Kidney (tissue), 14 donors: Measurements from ENCODE around the gene AK2. TPM values are rescaled to one million over a fixed set of nuclear protein-coding genes. Genes with fewer than 3 reads are reported as not detected.
"Not testable (repeated sequence)": the region's sequence is repeated elsewhere in the genome, so short reads cannot be mapped to it uniquely, and the experiment has no call there.

Experiments used
- DNase-seq, 5 donors: peaks; one replicate each; pipeline ENCODE4 v3.0.0-alpha.2; 2013 to 2020
- FAIRE-seq: peaks from 2 replicates; lab custom pipeline; 2012; peaks lifted over from hg19 to GRCh38; lab: Jason Lieb, UNC
- H3K27ac ChIP-seq, 2 donors: one replicate each; pipeline ENCODE4 v1.7.0; 2013; ENCODE audit warnings: low read depth in 2 of 2, low read length in 2 of 2, inconsistent platforms in 1 of 2
- H3K27me3 ChIP-seq: one replicate; pipeline ENCODE4 v1.7.1; 2013; ENCODE audit warnings: low read length, inconsistent platforms; ENCODE audit not compliant: control insufficient read depth, insufficient read depth
- H3K36me3 ChIP-seq, 3 donors: one replicate each; pipeline versions ENCODE4 v1.7.0 to v1.7.1; 2013; ENCODE audit warnings: low read length in 3 of 3, control low read depth in 1 of 3, inconsistent platforms in 1 of 3; ENCODE audit not compliant: insufficient read depth in 3 of 3, control insufficient read depth in 2 of 3
- H3K4me1 ChIP-seq, 3 donors: one replicate each; pipeline versions ENCODE4 v1.7.0 to v1.7.1; 2013; ENCODE audit warnings: low read length in 3 of 3, inconsistent platforms in 1 of 3, low read depth in 1 of 3; ENCODE audit not compliant: control insufficient read depth in 2 of 3, insufficient read depth in 2 of 3
- H3K4me3 ChIP-seq, 3 donors: one replicate each; pipeline versions ENCODE4 v1.7.0 to v1.8.1; 2013; ENCODE audit warnings: low read length in 3 of 3, control low read depth in 1 of 3, inconsistent platforms in 1 of 3
- H3K9ac ChIP-seq, 3 donors: one replicate each; pipeline versions ENCODE4 v1.7.0 to v1.7.1; 2013; ENCODE audit warnings: low read length in 3 of 3, control low read depth in 1 of 3, inconsistent platforms in 1 of 3
- H3K9me3 ChIP-seq, 3 donors: one replicate each; pipeline versions ENCODE4 v1.7.0 to v1.7.1; 2013; ENCODE audit warnings: low read length in 3 of 3, control low read depth in 1 of 3, inconsistent platforms in 1 of 3; ENCODE audit not compliant: control insufficient read depth in 2 of 3, insufficient read depth in 1 of 3
- CTCF ChIP-seq: IDR thresholded peaks from 3 replicates; pipeline ENCODE4 v1.5.1; 2012; ENCODE audit warnings: mild to moderate bottlenecking, moderate library complexity, borderline replicate concordance; ENCODE audit not compliant: insufficient read depth; ENCODE audit errors: extremely low read depth
- intact Hi-C: fragments of 100-400 bp; cut with DNase I; formaldehyde crosslinking; loops from one replicate; pipeline ENCODE4 v1.11.1; 2022
- polyA plus RNA-seq: library from polyadenylated mRNA; stranded (reverse); fragments of 350-450 nt; fragmentation: Illumina TruSeq; extraction: RNeasy Lipid Tissue Mini Kit (QIAGEN cat#74804); gene quantifications from one replicate; pipeline ENCODE4 v1.2.3, GENCODE V29; 2014; ENCODE audit warnings: low read depth, low replicate concordance; ENCODE audit not compliant: insufficient read depth
- total RNA-seq: library from RNA; stranded (reverse); fragmentation: NEBNext Ultra II Directional; extraction: Animal tissue kit (Norgen Biotek cat#: 25700); gene quantifications from one replicate; pipeline ENCODE4 v1.2.1, GENCODE V29; 2021
- donor health status: control.
- donor health status: control.
- donor health status: control.
- donor health status: control.
- donor health status: control.
- donor health status: DM: yes; HTN: yes; CAD: no.
- donor health status: Normal renal cell carcinoma (clear cell type).

AK2 gene
- total and polyA plus RNA-seq, 2 donors from 2014 or later = 172 to 334 TPM

- FAIRE-seq (no peak), DNase-seq (no peak)
- Histone ChIP-seq H3K27ac (peak overlapping the region; percentile 14 to 17), H3K4me3 (no peak overlapping the region), H3K27me3 (no peaks in the 10 kb centered on the region), H3K36me3 (no peaks in the 10 kb centered on the region), H3K9me3 (no peaks in the 10 kb centered on the region), H3K4me1 (peaks cover 0 to 33% (median 29%) of the 10 kb centered on the region in 3 donors), H3K9ac (no peak overlapping the region)
- intact Hi-C loops = no loop called here
- TF ChIP-seq CTCF = no peak
These were observed 37.7 kb downstream of the AK2 start for GRCh38 chr1:32998997-32999396.

- no peak for TF ChIP-seq CTCF
- H3K9me3 ChIP-seq = no peaks in the 10 kb centered on the region
- no peak overlapping the region for H3K4me3 ChIP-seq
- intact Hi-C loops = no loop called here
- peaks cover 0 to 34% (median 29%) of the 10 kb centered on the region in 3 donors for H3K4me1 ChIP-seq
- FAIRE-seq (no peak), DNase-seq (no peak)
- H3K27me3 ChIP-seq = no peaks in the 10 kb centered on the region
- H3K9ac ChIP-seq = no peak overlapping the region
- H3K36me3 ChIP-seq = no peaks in the 10 kb centered on the region
- peak overlapping the region; percentile 53 to 61 for H3K27ac ChIP-seq
These were observed 38.6 kb downstream of the AK2 start for GRCh38 chr1:32998064-32998463.

GRCh38 chr1:32997381-32997891 lies 39.2 kb downstream of the AK2 start:
- Histone ChIP-seq H3K4me3 (no peak overlapping the region), H3K9ac (no peak overlapping the region), H3K4me1 (peaks cover 0 to 39% (median 30%) of the 10 kb centered on the region in 3 donors), H3K27me3 (no peaks in the 10 kb centered on the region), H3K36me3 (no peaks in the 10 kb centered on the region), H3K27ac (peak overlapping the region in 1 of 2 donors; percentile 61), H3K9me3 (no peaks in the 10 kb centered on the region)
- no peak for TF ChIP-seq CTCF
- no peak for DNase-seq
- FAIRE-seq = no peak
- intact Hi-C loops = no loop called here

- H3K4me3 ChIP-seq, H3K9ac ChIP-seq, H3K9me3 ChIP-seq, H3K27me3 ChIP-seq, H3K36me3 ChIP-seq, FAIRE-seq, DNase-seq, intact Hi-C loops: not testable (repeated sequence)
- H3K4me1 ChIP-seq = peaks cover 0 to 34% (median 31%) of the 10 kb centered on the region in 3 donors
- peak overlapping the region in 1 of 2 donors; percentile 42 for H3K27ac ChIP-seq
These were observed 43.4 kb downstream of the AK2 start for GRCh38 chr1:32993324-32993636.
